CD4-positive, CD25-positive, alpha-beta regulatory T cell (primary cell): Measurements from ENCODE around the gene MYO1A. TPM values are rescaled to one million over a fixed set of nuclear protein-coding genes. Genes with fewer than 3 reads are reported as not detected.
A peak's percentile ranks its signal among the peaks of the same experiment; 100 is the strongest.

Experiments used
- ATAC-seq, 2 donors: fragments of 150-1000 bp; cut with Tn5 transposase; one replicate each; pipeline ENCODE4 v1.10.0; 2021; ENCODE audit warnings: low read depth in 2 of 2, moderate number of reproducible peaks in 2 of 2, moderate library complexity in 1 of 2
- DNase-seq, 3 donors: peaks; one replicate each; pipeline versions ENCODE4 v3.0.0 to v3.0.0-alpha.2; 2012 to 2022; ENCODE audit warnings: mixed read lengths in 1 of 3
- H3K27ac ChIP-seq: one replicate; pipeline ENCODE4 v1.7.0; 2013; ENCODE audit warnings: mild to moderate bottlenecking, low read length; ENCODE audit not compliant: insufficient read depth, poor library complexity, severe bottlenecking
- H3K27me3 ChIP-seq: one replicate; pipeline ENCODE4 v1.7.0; 2013; ENCODE audit warnings: low read length; ENCODE audit not compliant: control insufficient read depth, insufficient read depth
- H3K36me3 ChIP-seq: one replicate; pipeline ENCODE4 v1.7.0; 2013; ENCODE audit warnings: mild to moderate bottlenecking, low read length, moderate library complexity; ENCODE audit not compliant: control insufficient read depth, insufficient read depth
- H3K4me1 ChIP-seq: 2 replicates; pipeline ENCODE4 v1.7.0; 2013; ENCODE audit warnings: mild to moderate bottlenecking, low read length; ENCODE audit not compliant: insufficient read depth, control insufficient read depth, poor library complexity, severe bottlenecking
- H3K4me3 ChIP-seq: one replicate; pipeline ENCODE4 v1.7.0; 2013; ENCODE audit warnings: low read depth, mild to moderate bottlenecking, low read length, moderate library complexity
- H3K9me3 ChIP-seq, 2 experiments: 1 replicate in 1 of 2; 2 replicates in 1 of 2; pipeline ENCODE4 v1.7.0; 2013; ENCODE audit warnings: low read length in 2 of 2, mild to moderate bottlenecking in 1 of 2, moderate library complexity in 1 of 2; ENCODE audit not compliant: control insufficient read depth in 2 of 2
- H3K27ac Mint-ChIP-seq, 3 donors: one replicate each; pipeline ENCODE4 v1.8.0; 2020 to 2022; ENCODE audit warnings: mild to moderate bottlenecking in 3 of 3, mixed read lengths in 3 of 3, moderate library complexity in 2 of 3
- H3K27me3 Mint-ChIP-seq: one replicate; pipeline ENCODE4 v1.8.0; 2022; ENCODE audit warnings: mild to moderate bottlenecking, mixed read lengths
- H3K36me3 Mint-ChIP-seq: one replicate; pipeline ENCODE4 v1.8.0; 2020; ENCODE audit warnings: mixed read lengths
- H3K4me1 Mint-ChIP-seq, 4 donors: one replicate each; pipeline ENCODE4 v1.8.0; 2020 to 2022; ENCODE audit warnings: mixed read lengths in 4 of 4, mild to moderate bottlenecking in 1 of 4
- H3K4me3 Mint-ChIP-seq, 4 donors: one replicate each; pipeline ENCODE4 v1.8.0; 2020 to 2022; ENCODE audit warnings: mild to moderate bottlenecking in 4 of 4, mixed read lengths in 4 of 4, moderate library complexity in 3 of 4
- H3K9me3 Mint-ChIP-seq, 7 donors: one replicate each; pipeline ENCODE4 v1.8.0; 2020 to 2022; ENCODE audit warnings: mixed read lengths in 7 of 7, mild to moderate bottlenecking in 3 of 7, moderate library complexity in 2 of 7
- polyA plus RNA-seq, 4 donors: library from polyadenylated mRNA; unstranded; fragments of 300-500 nt; fragmentation: Illumina TruSeq; gene quantifications; one replicate each; pipeline ENCODE4 v1.2.3, GENCODE V29; 2021
- total RNA-seq: library from RNA; stranded (reverse); gene quantifications from one replicate; pipeline ENCODE4 v1.2.3, GENCODE V29; 2022

The MYO1A gene
- total and polyA plus RNA-seq, 5 donors from 2014 or later: 0.32 to 0.38 TPM; not detected in 3

GRCh38 chr12:57094208-57095160, 44.6 kb upstream of the MYO1A start:
- peaks cover 25% of the 10 kb centered on the region for H3K36me3 Mint-ChIP-seq
- peaks cover 44% of the 10 kb centered on the region for H3K4me1 ChIP-seq
- ATAC-seq: no peak

GRCh38 chr12:57093415-57094207, 43.7 kb upstream of the MYO1A start:
- no peaks in the 10 kb centered on the region for H3K27me3 ChIP-seq
- H3K4me3 ChIP-seq: no peak overlapping the region
- peaks cover 18% of the 10 kb centered on the region for H3K36me3 Mint-ChIP-seq
- H3K27ac ChIP-seq: peak overlapping the region; percentile 68
- peaks cover 36% of the 10 kb centered on the region for H3K36me3 ChIP-seq
- no peaks in the 10 kb centered on the region for H3K9me3 Mint-ChIP-seq
- H3K4me1 Mint-ChIP-seq: peaks cover 4 to 66% (median 25%) of the 10 kb centered on the region in 4 donors
- H3K4me3 Mint-ChIP-seq: peak overlapping the region; percentile 33 to 82 (median 70)
- no peaks in the 10 kb centered on the region for H3K9me3 ChIP-seq
- ATAC-seq: peak in 1 of 2 donors; percentile 31
- peaks cover 49% of the 10 kb centered on the region for H3K4me1 ChIP-seq
- peak overlapping the region; percentile 68 to 96 (median 95) for H3K27ac Mint-ChIP-seq
- DNase-seq: peak; percentile 32 to 69 (median 51)
- H3K27me3 Mint-ChIP-seq: no peaks in the 10 kb centered on the region

More at GRCh38 chr12:57094208-57095160, 44.6 kb upstream of the MYO1A start:
- peak overlapping the region; percentile 52 to 78 (median 68) for H3K27ac Mint-ChIP-seq
- H3K4me1 Mint-ChIP-seq: peaks cover 4 to 68% (median 25%) of the 10 kb centered on the region in 4 donors
- Histone ChIP-seq H3K36me3 (peaks cover 44% of the 10 kb centered on the region), H3K4me3 (no peak overlapping the region), H3K27me3 (no peaks in the 10 kb centered on the region), H3K27ac (peak overlapping the region; percentile 68), H3K9me3 (no peaks in the 10 kb centered on the region)
- no peaks in the 10 kb centered on the region for H3K27me3 Mint-ChIP-seq
- DNase-seq: no peak
- H3K4me3 Mint-ChIP-seq: peak overlapping the region in 3 of 4 donors; percentile 28 to 82 (median 50)
- H3K9me3 Mint-ChIP-seq: no peaks in the 10 kb centered on the region

GRCh38 chr12:57092876-57093414, 43.0 kb upstream of the MYO1A start:
- ATAC-seq (no peak), DNase-seq (no peak)
- peaks cover 16% of the 10 kb centered on the region for H3K36me3 Mint-ChIP-seq
- H3K36me3 ChIP-seq: peaks cover 29% of the 10 kb centered on the region
- peaks cover 54% of the 10 kb centered on the region for H3K4me1 ChIP-seq
- no peaks in the 10 kb centered on the region for H3K9me3 Mint-ChIP-seq
- H3K27ac ChIP-seq: peak overlapping the region; percentile 68
- peaks cover 4 to 69% (median 26%) of the 10 kb centered on the region in 4 donors for H3K4me1 Mint-ChIP-seq
- H3K4me3 ChIP-seq: no peak overlapping the region
- no peaks in the 10 kb centered on the region for H3K27me3 Mint-ChIP-seq
- H3K9me3 ChIP-seq: no peaks in the 10 kb centered on the region
- peak overlapping the region; percentile 44 to 82 (median 76) for H3K4me3 Mint-ChIP-seq
- peak overlapping the region in 2 of 3 donors; percentile 85 for H3K27ac Mint-ChIP-seq
- H3K27me3 ChIP-seq: no peaks in the 10 kb centered on the region

- ATAC-seq (no peak), DNase-seq (no peak)
- no peaks in the 10 kb centered on the region for H3K27me3 ChIP-seq
- H3K36me3 Mint-ChIP-seq: peaks cover 14% of the 10 kb centered on the region
- no peaks in the 10 kb centered on the region for H3K27me3 Mint-ChIP-seq
- H3K4me1 ChIP-seq: peaks cover 59% of the 10 kb centered on the region
- H3K4me3 Mint-ChIP-seq: peak overlapping the region; percentile 44 to 82 (median 67)
- H3K36me3 ChIP-seq: peaks cover 26% of the 10 kb centered on the region
- H3K4me3 ChIP-seq: no peak overlapping the region
- H3K9me3 ChIP-seq: no peaks in the 10 kb centered on the region
- H3K9me3 Mint-ChIP-seq: no peaks in the 10 kb centered on the region
- H3K27ac ChIP-seq: peak overlapping the region; percentile 68
- H3K27ac Mint-ChIP-seq: peak overlapping the region in 2 of 3 donors; percentile 85
- peaks cover 4 to 72% (median 28%) of the 10 kb centered on the region in 4 donors for H3K4me1 Mint-ChIP-seq
Measured at GRCh38 chr12:57092529-57092862, 42.6 kb upstream of the MYO1A start.

- Histone ChIP-seq H3K4me3 (no peak overlapping the region), H3K27me3 (no peaks in the 10 kb centered on the region), H3K4me1 (peaks cover 61% of the 10 kb centered on the region), H3K9me3 (no peaks in the 10 kb centered on the region), H3K36me3 (peaks cover 20% of the 10 kb centered on the region), H3K27ac (peak overlapping the region; percentile 23)
- H3K4me1 Mint-ChIP-seq: peaks cover 0 to 71% (median 27%) of the 10 kb centered on the region in 4 donors
- H3K36me3 Mint-ChIP-seq: peaks cover 8% of the 10 kb centered on the region
- no peak for ATAC-seq
- H3K9me3 Mint-ChIP-seq: no peaks in the 10 kb centered on the region
- H3K27ac Mint-ChIP-seq: peak overlapping the region in 1 of 3 donors; percentile 85
- no peak for DNase-seq
- peak overlapping the region; percentile 48 to 83 (median 66) for H3K4me3 Mint-ChIP-seq
- no peaks in the 10 kb centered on the region for H3K27me3 Mint-ChIP-seq
Measured at GRCh38 chr12:57091638-57092528, 42.0 kb upstream of the MYO1A start.

GRCh38 chr12:57090924-57091637, 41.2 kb upstream of the MYO1A start:
- Histone ChIP-seq H3K4me3 (peak overlapping the region; percentile 43), H3K4me1 (peaks cover 67% of the 10 kb centered on the region), H3K27me3 (no peaks in the 10 kb centered on the region), H3K36me3 (peaks cover 13% of the 10 kb centered on the region), H3K27ac (peak overlapping the region; percentile 63), H3K9me3 (no peaks in the 10 kb centered on the region)
- H3K36me3 Mint-ChIP-seq: peaks cover 8% of the 10 kb centered on the region
- DNase-seq (no peak), ATAC-seq (no peak)
- peak overlapping the region; percentile 12 to 96 (median 92) for H3K4me3 Mint-ChIP-seq
- no peaks in the 10 kb centered on the region for H3K9me3 Mint-ChIP-seq
- H3K27me3 Mint-ChIP-seq: no peaks in the 10 kb centered on the region
- peaks cover 0 to 75% (median 31%) of the 10 kb centered on the region in 4 donors for H3K4me1 Mint-ChIP-seq
- H3K27ac Mint-ChIP-seq: peak overlapping the region; percentile 84 to 91 (median 87)
